Endothelial cell of umbilical vein (primary cell): ENCODE results near the gene TACR1. TPM values are rescaled to one million over a fixed set of nuclear protein-coding genes. Genes with fewer than 3 reads are reported as not detected.

Experiments
- BruUV-seq: library from RNA; stranded (reverse); fragments of 400-500 nt; replicated peaks from 2 replicates; lab custom pipeline; 2021; lab: Mats Ljungman, UMichigan
- CTCF ChIA-PET: fragments of 300-600, 350-600 bp; sonication (Branson Sonifier 250); formaldehyde crosslinking; loops from one replicate; lab custom pipeline; 2021; ENCODE audit warnings: antibody characterized with exemption, inconsistent platforms; lab: Charles Lee
- POLR2A ChIA-PET: fragments of 300-600, 350-600 bp; sonication (Branson Sonifier 250); formaldehyde crosslinking; loops from one replicate; lab custom pipeline; 2021; ENCODE audit warnings: antibody characterized with exemption, inconsistent platforms; lab: Charles Lee
- DNase-seq: peaks from one replicate; pipeline ENCODE4 v3.0.0-alpha.2; 2011; ENCODE audit warnings: low read depth, low spot score
- FAIRE-seq: peaks from 2 replicates; lab custom pipeline; 2011; peaks lifted over from hg19 to GRCh38; lab: Jason Lieb, UNC
- H2AFZ ChIP-seq: 2 replicates; pipeline ENCODE4 v1.6.0; 2012; ENCODE audit warnings: low read depth, low read length, control low read depth, inconsistent platforms
- H3K27ac ChIP-seq: 2 replicates; pipeline ENCODE4 v1.5.1; 2011; ENCODE audit warnings: low read depth, mild to moderate bottlenecking, control low read depth, low read length, moderate library complexity; ENCODE audit not compliant: insufficient read depth
- H3K27me3 ChIP-seq, 2 experiments: 2 replicates each; pipeline versions ENCODE4 v1.6.0 to v1.6.1; 2011; ENCODE audit warnings: low read length in 2 of 2, mixed read lengths in 1 of 2; ENCODE audit not compliant: control insufficient read depth in 2 of 2, insufficient read depth in 2 of 2
- H3K36me3 ChIP-seq, 2 experiments: 2 replicates in 1 of 2; 3 replicates in 1 of 2; pipeline ENCODE4 v1.5.1; 2011; ENCODE audit warnings: low read length in 2 of 2, mild to moderate bottlenecking in 1 of 2, moderate library complexity in 1 of 2; ENCODE audit not compliant: control insufficient read depth in 2 of 2, insufficient read depth in 2 of 2; ENCODE audit errors: extremely low read depth in 1 of 2
- H3K4me1 ChIP-seq: 3 replicates; pipeline ENCODE4 v1.5.1; 2011; ENCODE audit warnings: mild to moderate bottlenecking, low read length; ENCODE audit not compliant: control insufficient read depth, insufficient read depth; ENCODE audit errors: extremely low read depth
- H3K4me2 ChIP-seq: 2 replicates; pipeline ENCODE4 v1.6.1; 2011; ENCODE audit warnings: low read length, control low read depth, mixed read lengths; ENCODE audit not compliant: insufficient read depth
- H3K4me3 ChIP-seq, 3 experiments: fragments of 200-600 bp in 1 of 3; sonication (generic), shearing (Covaris generic) in 1 of 3; replicated peaks in 1 of 3; 2 replicates each; pipeline ENCODE4 v1.5.1; 2011 to 2016; ENCODE audit warnings: control low read depth in 3 of 3, low read length in 3 of 3, mild to moderate bottlenecking in 2 of 3, inconsistent platforms in 1 of 3, low read depth in 1 of 3, moderate library complexity in 1 of 3; ENCODE audit not compliant: insufficient read depth in 1 of 3
- H3K79me2 ChIP-seq: 2 replicates; pipeline ENCODE4 v1.6.0; 2012; ENCODE audit warnings: low read length, inconsistent platforms; ENCODE audit not compliant: control insufficient read depth, insufficient read depth
- H3K9ac ChIP-seq: replicated peaks from 2 replicates; pipeline ENCODE3; 2011; ENCODE audit warnings: low read length, control low read depth; ENCODE audit not compliant: insufficient read depth; ENCODE audit errors: extremely low read depth
- H3K9me1 ChIP-seq: replicated peaks from 3 replicates; pipeline ENCODE4 v1.6.0; 2011; ENCODE audit warnings: mild to moderate bottlenecking, low read length; ENCODE audit not compliant: control insufficient read depth, insufficient read depth; ENCODE audit errors: extremely low read depth
- H3K9me3 ChIP-seq: replicated peaks from 2 replicates; pipeline ENCODE4 v1.5.1; 2012; ENCODE audit warnings: low read length, inconsistent platforms; ENCODE audit not compliant: control insufficient read depth, insufficient read depth
- H4K20me1 ChIP-seq: replicated peaks from 2 replicates; pipeline ENCODE3; 2011; ENCODE audit warnings: mild to moderate bottlenecking, low read length; ENCODE audit not compliant: control insufficient read depth, insufficient read depth; ENCODE audit errors: extremely low read depth
- EZH2 ChIP-seq: IDR thresholded peaks from 2 replicates; pipeline ENCODE4 v1.6.1; 2012; ENCODE audit warnings: borderline replicate concordance, low read depth, mild to moderate bottlenecking, moderate library complexity, low read length, inconsistent platforms; ENCODE audit not compliant: severe bottlenecking
- FOS ChIP-seq: IDR thresholded peaks from 2 replicates; pipeline ENCODE4 v1.6.1; 2011; ENCODE audit warnings: mild to moderate bottlenecking, low read length, moderate library complexity, borderline replicate concordance; ENCODE audit not compliant: insufficient read depth
- GATA2 ChIP-seq: IDR thresholded peaks from 2 replicates; pipeline ENCODE4 v1.7.0; 2011; ENCODE audit warnings: low read depth, mild to moderate bottlenecking, moderate library complexity, mixed read lengths, low read length; ENCODE audit not compliant: insufficient read length, insufficient read depth
- JUN ChIP-seq: IDR thresholded peaks from 2 replicates; pipeline ENCODE4 v1.6.1; 2011; ENCODE audit warnings: borderline replicate concordance, low read depth; ENCODE audit not compliant: insufficient read length, insufficient read depth
- MYC ChIP-seq: IDR thresholded peaks from one replicate; pipeline ENCODE4 v1.6.1; 2011; ENCODE audit warnings: mild to moderate bottlenecking, low read depth, low read length
- POLR2A ChIP-seq: IDR thresholded peaks from 2 replicates; pipeline ENCODE4 v1.6.1; 2012; ENCODE audit warnings: low read depth, mild to moderate bottlenecking, control low read depth, low read length
- POLR2AphosphoS5 ChIP-seq: IDR thresholded peaks from 2 replicates; pipeline ENCODE4 v1.6.1; 2012; ENCODE audit warnings: low read depth, mild to moderate bottlenecking, control low read depth, low read length, moderate library complexity; ENCODE audit not compliant: insufficient read depth
- dilution Hi-C: fragments of 300-500 bp; cut with MboI; formaldehyde crosslinking; loops from one replicate; pipeline ENCODE4 v1.15.0; 2019; ENCODE audit warnings: low sequenced_read_pairs; ENCODE audit not compliant: extremely low pct_ligation_motif_present
- intact Hi-C: fragments of 100-400 bp; cut with micrococcal nuclease; formaldehyde crosslinking; loops from one replicate; pipeline ENCODE4 v1.10.0; 2022
- polyA plus RNA-seq, 4 experiments: library from polyadenylated mRNA; depleted of rRNA in 3 of 4; stranded (reverse) in 3 of 4; unstranded in 1 of 4; fragments of >200 nt; gene quantifications; 2 replicates each; pipeline versions ENCODE4 v1.2.1 to v1.2.3, GENCODE V29; 2011 to 2012; ENCODE audit warnings: missing spikeins in 1 of 4
- total RNA-seq: library from RNA; stranded (reverse); gene quantifications from 2 replicates; pipeline ENCODE4 v1.2.3, GENCODE V29; 2021
- TF ChIP-seq, protein P1 (sequence below), 2 donors: IDR thresholded peaks; 1 replicate in 1 of 2; 2 replicates in 1 of 2; pipeline ENCODE4 v1.5.1; 2011; ENCODE audit warnings: low read length in 2 of 2, mild to moderate bottlenecking in 2 of 2, moderate library complexity in 2 of 2, control low read depth in 1 of 2, inconsistent platforms in 1 of 2, low read depth in 1 of 2; ENCODE audit not compliant: insufficient read depth in 1 of 2; ENCODE audit errors: extremely low read depth in 1 of 2
- TF ChIP-seq, protein P2 (sequence below): IDR thresholded peaks from 2 replicates; pipeline ENCODE4 v1.6.1; 2011; ENCODE audit not compliant: insufficient read depth, insufficient read length

The TACR1 gene
- total and polyA plus RNA-seq, 2 donors (not counting 3 experiments of a cell fraction or from before 2014, with no cell fraction given), result not detected

DNA sequence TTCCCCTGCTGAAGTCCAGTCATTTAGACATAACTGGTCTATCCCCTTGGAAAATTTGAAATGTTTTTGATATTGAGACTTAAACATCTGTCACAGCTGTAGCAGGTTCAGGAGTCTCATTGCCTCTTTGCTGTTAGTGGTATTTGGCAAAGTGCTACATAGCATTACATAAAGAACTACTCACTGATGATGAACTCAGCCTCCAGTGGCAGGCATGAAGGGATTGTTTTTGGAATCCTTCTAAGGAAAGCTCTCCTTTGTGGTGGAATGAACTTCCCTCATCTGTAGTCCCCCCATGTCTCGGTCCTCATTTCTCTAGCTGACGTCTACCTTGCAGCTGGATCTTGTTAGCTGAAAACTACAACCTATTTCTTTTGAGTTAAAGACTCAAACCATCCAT lies 111.6 kb downstream of the TACR1 start:
- Histone ChIP-seq H3K27me3 (no peaks in the 10 kb centered on the region), H3K9me3 (no peaks in the 10 kb centered on the region), H3K9me1 (no peaks in the 10 kb centered on the region), H3K4me1 (no peaks in the 10 kb centered on the region), H3K4me3 (no peak overlapping the region), H3K9ac (no peak overlapping the region), H4K20me1 (no peaks in the 10 kb centered on the region), H3K79me2 (no peaks in the 10 kb centered on the region), H2AFZ (no peak overlapping the region), H3K36me3 (no peaks in the 10 kb centered on the region), H3K27ac (no peak overlapping the region), H3K4me2 (no peak overlapping the region)
- intact Hi-C loops, result no loop called here
- ChIA-PET CTCF (no interaction called here), POLR2A (no interaction called here)
- dilution Hi-C loops, result no loop called here
- TF ChIP-seq MYC, result no peak
- no peak for TF ChIP-seq EZH2
- no peak for TF ChIP-seq POLR2A
- TF ChIP-seq, protein P1, sequence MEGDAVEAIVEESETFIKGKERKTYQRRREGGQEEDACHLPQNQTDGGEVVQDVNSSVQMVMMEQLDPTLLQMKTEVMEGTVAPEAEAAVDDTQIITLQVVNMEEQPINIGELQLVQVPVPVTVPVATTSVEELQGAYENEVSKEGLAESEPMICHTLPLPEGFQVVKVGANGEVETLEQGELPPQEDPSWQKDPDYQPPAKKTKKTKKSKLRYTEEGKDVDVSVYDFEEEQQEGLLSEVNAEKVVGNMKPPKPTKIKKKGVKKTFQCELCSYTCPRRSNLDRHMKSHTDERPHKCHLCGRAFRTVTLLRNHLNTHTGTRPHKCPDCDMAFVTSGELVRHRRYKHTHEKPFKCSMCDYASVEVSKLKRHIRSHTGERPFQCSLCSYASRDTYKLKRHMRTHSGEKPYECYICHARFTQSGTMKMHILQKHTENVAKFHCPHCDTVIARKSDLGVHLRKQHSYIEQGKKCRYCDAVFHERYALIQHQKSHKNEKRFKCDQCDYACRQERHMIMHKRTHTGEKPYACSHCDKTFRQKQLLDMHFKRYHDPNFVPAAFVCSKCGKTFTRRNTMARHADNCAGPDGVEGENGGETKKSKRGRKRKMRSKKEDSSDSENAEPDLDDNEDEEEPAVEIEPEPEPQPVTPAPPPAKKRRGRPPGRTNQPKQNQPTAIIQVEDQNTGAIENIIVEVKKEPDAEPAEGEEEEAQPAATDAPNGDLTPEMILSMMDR (IDR thresholded peaks at IDR 0.05; ENCODE audit: extremely low read depth in 1 of 2, insufficient read depth in 1 of 2, low read depth in 1 of 2, low read length in 2 of 2), result no peak
- TF ChIP-seq, protein P2, sequence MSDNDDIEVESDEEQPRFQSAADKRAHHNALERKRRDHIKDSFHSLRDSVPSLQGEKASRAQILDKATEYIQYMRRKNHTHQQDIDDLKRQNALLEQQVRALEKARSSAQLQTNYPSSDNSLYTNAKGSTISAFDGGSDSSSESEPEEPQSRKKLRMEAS, result no peak
- no peak for TF ChIP-seq JUN
- no peak for TF ChIP-seq GATA2
- TF ChIP-seq POLR2AphosphoS5, result no peak
- no peak for TF ChIP-seq FOS
- DNase-seq, result no peak
- no peak for FAIRE-seq
- no TSS peak for BruUV-seq
